A172 (cell line): ENCODE measurements around the gene UBFD1. TPM values are rescaled to one million over a fixed set of nuclear protein-coding genes. Genes with fewer than 3 reads are reported as not detected.
"Not testable (repeated sequence)": the region's sequence is repeated elsewhere in the genome, so short reads cannot be mapped to it uniquely, and the experiment has no call there.

Experiments
- DNase-seq: peaks from one replicate; pipeline ENCODE4 v3.0.0-alpha.2; 2015; ENCODE audit warnings: low spot score
- total RNA-seq: library from RNA; depleted of rRNA; stranded (reverse); fragments of >200 nt; shearing (Covaris generic); gene quantifications from 2 replicates; pipeline ENCODE4 v1.2.3, GENCODE V29; 2014; rRNA removed

UBFD1 gene
- total RNA-seq, 1 experiment from 2014 or later, result 153 TPM

- DNase-seq, result peak; percentile 89
These were observed 50.7 kb downstream of the UBFD1 start for GRCh38 chr16:23608194-23608593.

GRCh38 chr16:23609929-23610328 is 52.4 kb downstream of the UBFD1 start:
- no peak for DNase-seq

DNA sequence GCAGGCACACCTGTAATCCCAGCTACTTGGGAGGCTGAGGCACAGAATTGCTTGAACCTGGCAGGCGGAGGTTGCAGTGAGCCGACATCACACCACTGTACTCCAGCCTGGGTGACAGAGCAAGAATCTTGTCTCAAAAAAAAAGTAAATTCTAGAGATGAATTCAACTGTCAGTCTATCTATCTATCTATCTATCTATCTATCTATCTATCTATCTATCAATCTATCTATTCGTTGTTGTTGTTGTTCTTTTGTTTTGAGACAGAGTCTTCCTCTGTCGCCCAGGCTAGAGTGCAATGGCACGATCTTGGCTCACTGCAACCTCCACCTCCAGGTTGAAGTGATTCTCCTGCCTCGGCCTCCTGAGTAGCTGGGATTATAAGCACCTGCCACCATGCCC is 53.4 kb downstream of the UBFD1 start:
- DNase-seq, result not testable (repeated sequence)

DNA sequence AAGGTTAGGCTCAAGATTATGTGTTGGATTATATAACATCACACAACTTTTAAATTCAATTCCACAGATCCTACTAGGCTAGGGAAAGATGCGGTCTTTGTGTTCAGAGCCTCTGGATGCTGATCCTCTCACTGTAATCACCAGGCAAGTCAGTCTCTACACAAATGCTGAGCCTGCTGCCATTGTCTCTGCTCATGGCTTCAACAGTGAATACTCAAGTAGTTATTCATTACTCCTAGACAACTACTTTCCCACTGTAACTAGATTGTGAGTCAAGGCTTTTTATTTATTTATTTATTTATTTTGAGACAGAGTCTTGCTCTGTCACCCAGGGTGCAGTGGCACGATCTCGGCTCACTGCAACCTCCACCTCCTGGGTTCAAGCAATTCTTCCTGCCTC is 54.4 kb downstream of the UBFD1 start:
- no peak for DNase-seq

DNA sequence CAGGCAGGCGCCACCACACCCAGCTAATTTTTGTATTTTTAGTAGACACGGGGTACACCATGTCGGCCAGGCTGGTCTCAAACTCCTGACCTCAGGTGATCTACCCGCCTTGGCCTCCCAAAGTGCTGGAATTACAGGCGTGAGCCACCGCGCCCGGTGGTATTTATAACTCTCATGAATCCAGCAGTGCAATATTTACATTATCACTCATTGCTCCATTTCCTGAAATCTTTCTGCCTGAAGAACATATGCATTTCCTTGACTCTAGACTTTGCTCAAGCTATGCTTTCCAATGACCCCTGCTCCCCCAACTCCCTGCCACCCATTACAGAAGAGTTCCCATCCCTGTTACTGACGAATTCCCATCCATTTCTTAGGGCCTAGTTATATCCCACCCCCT is 58.3 kb downstream of the UBFD1 start:
- DNase-seq, result no peak

Other genes starting within 250 kb of the UBFD1 start
- 14.5 and 21.0 TPM in 2 replicates for gene COG7, start 104.5 kb upstream of the UBFD1 start, total RNA-seq
- 19.9 and 37.4 TPM in 2 replicates for gene GGA2, start 47.2 kb upstream of the UBFD1 start, total RNA-seq
- 30.8 and 33.1 TPM in 2 replicates for gene EARS2, start 377 bp upstream of the UBFD1 start, total RNA-seq
- gene NDUFAB1, start 38.6 kb downstream of the UBFD1 start, total RNA-seq, result 254 and 325 TPM in 2 replicates
- gene PALB2, start 83.6 kb downstream of the UBFD1 start, total RNA-seq, result 15.0 and 20.1 TPM in 2 replicates
- gene DCTN5, start 83.7 kb downstream of the UBFD1 start, total RNA-seq, result 51.3 and 82.6 TPM in 2 replicates
- gene PLK1, start 121.2 kb downstream of the UBFD1 start, total RNA-seq, result 56.0 and 62.7 TPM in 2 replicates
- not detected in 2 replicates for gene ERN2, start 155.5 kb downstream of the UBFD1 start, total RNA-seq
- gene CHP2, start 197.3 kb downstream of the UBFD1 start, total RNA-seq, result not detected in 2 replicates